NCI-H1436 treated with DMSO at 0.1 percent for 48 hours (cell line): ENCODE results near the gene QRICH2.
A peak's percentile ranks its signal among the peaks of the same experiment; 100 is the strongest.
"Not testable (repeated sequence)": the region's sequence is repeated elsewhere in the genome, so short reads cannot be mapped to it uniquely, and the experiment has no call there.

Experiments
- DNase-seq: peaks from one replicate; lab custom pipeline; 2025; lab: John Stamatoyannopoulos, UW

The QRICH2 gene

DNA sequence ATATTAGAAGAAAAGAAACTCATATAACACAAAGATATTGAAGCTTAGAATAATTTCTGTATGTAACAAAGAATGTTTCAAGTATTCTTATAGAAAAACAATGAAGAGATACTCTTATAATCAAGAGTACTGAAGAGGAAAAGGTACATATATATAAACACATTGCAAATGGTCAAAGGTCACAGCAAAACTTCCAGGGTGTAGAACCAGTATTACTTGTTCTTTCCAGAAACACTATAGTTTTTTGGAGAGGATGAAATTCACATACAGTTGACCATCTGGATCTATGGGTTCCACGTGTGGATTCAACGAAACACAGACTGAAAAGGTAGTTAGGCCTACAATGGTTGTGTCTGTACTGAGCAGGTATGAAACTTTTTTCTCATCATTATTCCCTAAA is 23.0 kb upstream of the QRICH2 start:
- no peak for DNase-seq

DNA sequence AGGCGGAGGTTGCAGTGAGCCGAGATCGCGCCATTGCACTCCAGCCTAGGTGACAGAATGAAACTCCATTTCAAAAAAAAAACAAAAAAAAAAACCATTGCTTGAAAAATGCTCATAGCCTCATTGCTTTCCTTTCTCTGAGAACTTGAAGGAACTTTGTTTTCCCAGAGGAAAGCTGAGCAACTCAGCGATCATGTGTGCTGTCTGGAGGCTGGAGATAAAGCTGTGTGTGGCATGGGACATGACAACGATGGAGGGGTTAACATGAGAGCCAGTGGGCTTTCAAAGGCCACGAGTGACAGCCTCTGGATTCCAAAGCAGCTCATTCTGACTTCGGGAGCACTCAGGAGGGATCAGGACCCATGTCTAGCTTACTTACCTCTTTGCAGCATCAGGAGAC is 21.6 kb upstream of the QRICH2 start:
- DNase-seq: no peak

DNA sequence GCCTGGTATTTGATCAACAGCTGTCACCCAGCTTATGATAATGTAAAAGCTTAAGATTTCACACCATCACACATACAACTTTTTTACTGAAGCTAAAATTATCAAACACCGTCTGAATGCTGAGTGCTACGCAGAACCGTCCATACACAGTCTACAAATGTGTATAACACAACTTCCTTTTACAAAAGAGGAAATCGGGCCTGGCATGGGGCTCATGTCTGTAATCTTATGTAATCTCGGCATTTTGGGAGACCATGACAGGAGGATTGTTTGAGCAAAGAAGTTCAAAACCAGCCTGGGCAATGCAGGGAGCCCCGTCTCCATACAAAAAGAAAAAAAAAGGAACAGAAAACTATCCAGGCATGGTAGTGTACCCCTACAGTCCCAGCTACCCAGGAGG is 19.6 kb upstream of the QRICH2 start:
- DNase-seq: no peak

DNA sequence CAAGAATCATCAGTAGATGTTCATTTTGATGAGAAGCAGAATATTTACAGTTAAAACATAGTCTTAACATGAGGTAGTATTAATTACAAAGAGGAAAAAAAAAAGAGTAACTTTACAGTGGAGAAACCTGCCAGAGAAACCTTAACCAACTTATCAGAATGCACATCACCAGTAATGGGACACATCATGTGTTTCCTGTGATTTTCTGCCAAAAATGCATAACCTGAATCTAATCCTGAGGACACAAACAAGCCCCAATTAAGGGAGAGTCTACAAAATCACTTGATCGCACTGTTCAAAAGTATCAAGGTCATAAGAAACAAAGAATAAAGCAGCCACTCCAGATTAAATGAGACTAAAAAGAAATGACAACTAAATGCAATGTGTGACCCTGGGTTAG is 18.2 kb upstream of the QRICH2 start:
- no peak for DNase-seq

DNA sequence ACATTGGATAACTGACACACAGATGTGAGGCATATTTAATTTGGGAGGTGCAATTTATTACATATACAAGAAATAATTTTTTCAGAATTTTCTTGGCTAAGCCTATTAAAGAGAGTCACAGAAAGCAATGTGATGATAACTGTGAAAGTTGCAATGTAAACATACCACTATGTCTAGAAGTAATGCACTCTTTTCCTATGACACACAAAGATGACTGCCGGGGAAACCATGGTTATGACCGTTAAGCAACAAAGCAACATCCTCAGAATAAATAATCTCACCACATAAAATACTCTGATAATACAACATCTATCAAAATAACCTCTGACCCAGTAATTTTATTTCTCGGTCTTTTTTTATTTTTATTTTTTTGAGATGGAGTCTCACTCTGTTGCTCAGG is 10.5 kb upstream of the QRICH2 start:
- no peak for DNase-seq

DNA sequence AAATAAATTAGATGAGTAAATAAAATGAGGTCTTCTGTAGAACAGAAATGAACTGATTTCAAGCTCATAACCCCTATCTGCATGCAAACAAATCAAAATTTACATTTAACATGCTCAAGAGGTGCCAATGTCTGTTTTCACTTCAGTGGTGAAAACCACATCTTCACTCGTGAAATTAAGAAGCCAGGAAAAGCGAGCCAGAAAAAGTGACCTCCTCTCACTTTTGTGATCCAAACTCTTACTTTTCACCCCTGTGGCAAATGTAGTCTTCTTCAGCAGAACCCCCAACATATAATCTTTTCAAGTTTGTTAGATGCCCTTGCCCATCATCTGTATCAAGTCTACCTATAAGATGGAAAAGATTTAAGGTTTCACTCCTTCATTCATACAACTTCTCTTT is 9.5 kb upstream of the QRICH2 start:
- no peak for DNase-seq

DNA sequence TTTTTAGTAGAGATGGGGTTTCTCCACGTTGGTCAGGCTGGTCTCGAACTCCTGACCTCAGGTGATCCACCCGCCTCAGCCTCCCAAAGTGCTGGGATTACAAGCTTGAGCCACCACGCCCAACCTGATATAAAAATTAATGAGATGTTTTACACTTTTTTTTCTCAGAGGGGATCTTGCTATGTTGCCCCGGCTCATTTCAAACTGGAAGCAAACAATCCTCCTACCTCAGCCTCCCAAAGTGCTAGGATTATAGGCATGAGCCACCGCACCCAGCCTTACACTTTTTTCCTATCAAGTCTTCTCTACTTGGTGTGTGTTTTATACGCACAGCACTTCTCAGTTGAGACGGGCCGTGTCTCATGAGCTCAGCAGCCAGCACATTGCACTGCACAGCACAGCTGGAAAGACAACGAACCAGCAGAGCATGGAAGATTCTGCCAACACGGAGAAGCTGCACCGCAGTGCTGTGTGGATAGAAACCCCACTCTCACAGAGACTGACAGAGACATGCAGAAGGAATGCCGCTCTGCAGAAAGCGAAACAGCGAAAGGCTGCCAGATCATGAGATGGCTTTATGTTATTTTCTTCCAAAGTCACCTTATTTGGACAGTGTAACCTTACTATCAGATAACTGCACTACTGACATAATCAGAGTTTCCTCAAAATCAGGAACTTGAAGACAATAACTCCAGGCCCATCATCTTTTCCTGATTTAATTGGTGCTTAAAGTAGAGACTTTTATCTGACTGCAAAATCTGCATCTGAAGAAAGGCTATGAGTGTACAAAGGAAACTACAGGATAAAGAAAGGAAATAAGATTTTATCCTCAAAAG is 6.5 kb upstream of the QRICH2 start:
- no peak for DNase-seq

DNA sequence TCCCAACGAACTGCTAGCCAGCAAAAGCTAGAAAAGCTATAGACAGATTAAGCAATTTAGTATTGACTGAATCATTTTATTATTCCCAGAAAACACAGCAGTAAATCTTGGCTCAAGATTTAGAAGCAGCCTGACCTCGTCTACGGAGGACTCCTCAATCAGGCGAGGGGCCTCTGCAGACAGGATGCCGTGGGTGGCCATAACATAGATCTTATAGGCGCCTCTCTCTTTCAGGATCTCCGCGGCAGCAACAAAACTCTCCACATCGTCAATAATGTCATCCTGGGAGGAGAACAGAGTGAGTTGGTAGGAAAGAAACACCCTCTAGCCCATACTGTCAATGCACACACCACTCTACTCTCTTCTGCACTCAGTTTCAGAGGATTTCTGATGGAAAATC is 4.7 kb upstream of the QRICH2 start:
- no peak for DNase-seq

DNA sequence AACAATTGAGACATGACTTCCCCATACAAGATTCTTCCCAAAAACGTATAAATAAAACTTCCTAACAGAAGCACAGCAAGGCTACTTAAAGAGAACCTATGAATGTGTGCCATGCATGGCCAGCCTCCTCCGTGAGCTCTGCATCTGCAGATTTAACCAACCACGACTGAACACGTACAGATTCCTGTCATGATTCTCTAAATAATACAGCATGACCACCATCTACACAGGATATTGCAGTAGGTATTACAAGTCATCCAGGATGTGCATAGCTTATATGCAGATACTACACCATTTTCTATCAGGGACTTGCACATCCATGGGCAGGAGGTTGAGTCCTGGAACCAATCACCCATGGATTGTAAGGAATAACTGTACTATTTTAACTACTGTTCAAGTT is 1.4 kb upstream of the QRICH2 start:
- DNase-seq: no peak

DNA sequence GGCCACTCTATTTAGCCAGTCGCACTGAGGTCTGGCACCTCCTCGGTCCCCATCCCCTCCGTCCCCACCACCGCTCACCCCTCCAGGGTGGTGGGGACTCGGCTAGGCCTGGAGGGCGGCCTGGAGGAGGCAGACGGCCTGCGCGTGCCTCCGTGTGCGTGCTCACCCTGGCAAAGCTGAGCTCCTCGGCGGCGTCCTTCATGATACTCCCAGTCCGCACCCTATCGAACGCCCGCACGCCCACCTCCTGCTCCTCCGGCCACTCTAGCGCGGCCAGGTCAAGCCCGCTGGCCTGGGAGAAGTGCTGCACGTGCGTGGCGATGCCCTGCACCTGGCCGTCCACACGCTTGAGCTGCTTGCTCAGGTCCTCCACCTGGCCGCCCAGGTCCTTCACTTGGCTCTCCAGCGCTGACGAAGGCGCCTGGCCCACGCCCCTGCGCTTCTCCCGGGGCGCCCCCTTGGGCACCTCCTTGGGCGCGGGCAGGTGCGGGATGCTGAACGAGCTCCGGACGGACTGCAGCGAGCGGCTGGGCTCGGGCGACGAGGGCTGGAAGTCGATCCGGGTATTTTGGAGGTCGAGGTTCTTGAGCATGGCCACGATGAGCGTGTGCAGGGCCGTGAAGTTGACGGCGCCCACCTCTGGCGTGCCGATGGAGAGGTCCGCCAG is 644 bp downstream of the QRICH2 start:
- no peak for DNase-seq

DNA sequence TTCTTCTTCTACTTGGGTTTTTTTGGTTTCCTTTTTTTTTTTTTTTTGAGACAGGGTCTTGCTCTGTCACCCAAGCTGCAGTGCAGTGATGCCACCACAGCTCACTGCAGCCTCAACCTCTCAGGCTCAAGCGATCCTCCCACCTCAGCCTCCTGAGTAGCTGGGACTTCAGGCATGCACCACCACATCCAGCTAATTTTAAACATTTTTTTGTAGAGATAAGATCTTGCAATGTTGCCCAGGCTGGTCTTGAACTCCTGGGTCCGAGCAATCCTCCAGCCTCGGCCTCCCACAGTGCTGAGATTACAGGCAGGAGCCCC is 3.0 kb downstream of the QRICH2 start:
- DNase-seq: not testable (repeated sequence)

DNA sequence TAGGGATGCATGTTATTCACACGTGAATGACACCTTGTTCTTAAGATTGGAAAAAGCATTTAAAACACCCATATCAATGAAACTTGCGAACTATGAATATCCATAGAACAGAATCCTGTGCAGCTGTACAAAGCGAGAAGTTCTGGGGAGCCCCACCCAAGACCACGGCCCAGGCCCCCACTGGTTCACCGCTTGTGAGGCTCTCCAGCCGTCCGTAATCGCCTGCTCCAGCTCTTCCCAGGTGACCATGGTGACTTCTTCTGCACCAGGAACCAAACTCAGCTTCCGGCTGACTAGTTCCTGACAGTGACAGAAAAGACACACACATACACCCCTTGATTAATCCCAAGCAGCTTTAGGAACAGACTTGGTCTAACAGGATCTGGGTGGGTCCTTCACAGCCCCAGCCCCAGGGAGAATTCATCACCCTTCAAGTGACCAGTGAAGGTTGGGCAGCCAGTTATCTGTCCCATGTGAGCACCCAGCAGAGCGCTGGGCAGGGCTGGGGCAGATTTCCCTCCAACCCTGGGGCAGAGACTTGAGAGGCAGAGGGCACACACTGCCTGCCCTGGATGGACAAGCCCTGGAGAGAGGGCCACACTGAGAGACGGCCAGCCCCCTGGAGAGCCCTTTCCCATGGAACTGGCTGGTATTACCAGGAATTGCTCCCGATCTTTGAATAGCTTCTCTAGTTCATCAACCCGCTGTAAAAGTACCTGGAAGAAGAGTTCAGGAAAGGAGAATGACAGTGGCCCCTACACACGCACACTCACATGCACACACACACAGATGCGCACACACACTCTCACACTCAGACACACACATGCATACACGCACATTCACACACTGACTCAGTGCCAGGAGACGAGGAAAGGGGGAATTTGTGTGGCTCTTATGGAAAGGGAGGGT is 3.6 kb downstream of the QRICH2 start:
- DNase-seq: no peak

DNA sequence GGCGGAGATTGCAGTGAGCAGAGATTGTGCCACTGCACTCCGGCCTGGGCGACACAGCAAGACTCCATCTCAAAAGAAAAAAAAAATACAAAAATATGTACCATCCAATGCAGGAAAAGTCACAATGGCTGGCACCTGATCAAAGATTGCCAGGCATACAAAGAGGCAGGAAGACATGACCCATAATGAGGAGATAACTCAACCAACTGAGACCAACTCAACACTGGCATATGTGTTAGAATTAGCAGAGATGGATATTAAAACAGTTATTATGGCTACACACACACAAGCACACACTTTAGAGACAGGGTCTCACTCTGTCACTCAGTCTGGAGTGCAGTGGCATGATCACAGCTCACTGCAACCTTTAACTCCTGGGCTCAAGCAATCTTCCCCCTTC is 10.6 kb downstream of the QRICH2 start:
- DNase-seq: no peak

DNA sequence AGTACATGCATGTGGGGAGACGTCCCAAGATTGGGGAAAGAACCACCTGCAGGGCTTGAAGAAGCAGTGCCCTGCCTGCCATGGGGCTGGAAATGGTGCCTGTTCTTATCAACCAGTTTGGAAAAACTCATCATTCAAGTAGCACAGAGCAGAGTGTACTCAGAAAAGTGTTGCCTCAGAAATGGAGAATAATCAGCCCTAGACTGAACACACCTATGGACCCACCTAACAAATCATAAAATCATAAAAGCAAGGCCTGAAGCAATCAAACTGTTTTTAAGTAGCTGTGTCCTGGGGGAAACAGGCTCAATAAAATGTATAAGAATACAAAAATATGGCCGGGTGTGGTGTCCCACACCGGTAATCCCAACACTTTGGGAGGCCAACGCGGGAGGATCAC is 11.2 kb downstream of the QRICH2 start:
- DNase-seq: no peak

DNA sequence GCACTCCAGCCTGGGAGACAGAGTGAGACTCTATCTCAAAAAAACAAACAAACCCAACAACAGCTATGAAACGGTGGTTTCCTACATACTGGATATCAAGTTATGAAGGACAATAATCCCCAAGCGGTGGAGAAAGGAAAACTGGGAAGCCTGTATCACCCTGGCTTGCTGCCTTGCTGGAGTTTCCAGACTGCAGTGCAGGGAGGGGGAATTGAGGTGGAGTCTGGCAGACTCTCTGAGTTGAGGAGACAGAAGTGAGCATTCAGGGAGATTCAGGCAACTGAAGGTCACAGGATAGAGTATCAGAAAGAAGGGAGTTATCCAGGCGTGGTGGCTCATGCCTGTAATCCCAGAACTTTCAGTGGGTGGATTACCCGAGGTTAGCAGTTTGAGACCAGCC is 11.9 kb downstream of the QRICH2 start:
- no peak for DNase-seq

DNA sequence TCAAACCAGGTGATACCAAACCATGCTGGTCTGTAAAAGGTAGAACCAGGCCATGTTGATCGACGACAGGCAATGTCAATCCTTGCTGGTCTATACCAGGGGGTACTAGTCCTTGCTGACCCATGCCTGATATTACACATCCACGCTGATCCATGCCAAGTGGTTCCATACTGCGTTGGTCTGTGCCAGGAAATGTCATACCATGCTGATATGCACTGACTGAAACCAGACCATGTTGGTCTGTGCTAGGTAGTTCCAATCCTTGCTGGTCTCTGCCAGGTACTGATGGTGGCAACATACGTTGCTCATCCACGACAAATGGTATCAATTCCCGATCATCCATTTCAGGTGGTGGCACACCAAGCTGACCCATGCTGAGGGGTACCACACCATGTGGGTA is 15.0 kb downstream of the QRICH2 start:
- DNase-seq: no peak

DNA sequence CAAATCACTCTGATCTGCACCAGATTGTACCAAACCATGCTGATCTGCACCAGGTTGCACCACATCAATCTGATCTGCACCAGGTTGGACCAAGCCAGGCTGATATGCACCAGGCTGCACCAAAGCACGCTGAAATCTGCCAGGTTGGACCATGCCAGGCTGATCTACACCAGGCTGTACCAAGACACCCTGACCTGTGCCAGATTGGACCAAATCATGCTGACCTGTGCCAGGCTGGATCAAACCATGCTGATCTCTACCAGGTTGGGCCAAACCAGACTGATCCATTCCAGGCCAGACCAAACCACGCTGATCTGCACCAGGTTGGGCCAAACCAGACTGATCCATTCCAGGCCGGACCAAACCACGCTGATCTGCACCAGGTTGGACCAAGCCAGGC is 15.5 kb downstream of the QRICH2 start:
- no peak for DNase-seq

DNA sequence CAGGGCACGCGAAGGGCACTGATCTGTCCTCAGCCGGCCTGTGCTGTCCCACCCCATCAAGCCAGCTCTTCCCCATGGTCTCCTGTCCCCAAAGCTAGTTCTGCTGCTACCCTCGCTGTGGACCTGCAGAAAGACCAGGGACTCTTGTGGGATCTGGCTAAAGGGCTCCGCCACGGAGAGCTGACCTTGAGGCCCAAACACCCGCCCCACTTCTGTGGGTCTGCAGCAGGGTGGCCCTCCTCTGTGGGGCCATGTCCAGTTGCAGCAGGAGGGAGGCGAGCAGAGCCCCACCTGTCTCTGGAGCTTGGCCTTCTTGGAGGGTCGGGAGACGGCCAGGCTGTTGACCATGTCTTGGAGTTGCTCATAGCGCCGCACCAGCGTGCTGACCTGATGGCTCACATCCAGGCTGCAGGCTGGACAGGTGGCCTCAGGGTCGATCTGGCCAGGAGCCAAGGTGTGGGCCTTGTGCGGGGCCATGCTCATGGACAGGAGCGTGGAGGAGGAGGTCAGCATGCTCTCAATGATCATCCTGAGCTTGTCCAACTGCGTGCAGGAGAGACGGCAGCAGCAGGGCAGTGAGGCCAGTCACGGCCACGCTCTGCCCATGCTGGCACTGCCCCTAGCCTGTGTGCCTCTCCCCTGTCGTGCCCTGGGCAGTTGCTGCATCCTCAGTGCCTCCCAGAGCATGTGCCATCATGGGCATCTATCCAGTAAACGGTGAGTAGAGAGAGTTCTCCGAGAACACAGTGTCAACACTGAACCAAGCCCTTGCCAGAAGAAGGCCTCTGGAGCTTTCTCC is 26.3 kb downstream of the QRICH2 start:
- DNase-seq: no peak

DNA sequence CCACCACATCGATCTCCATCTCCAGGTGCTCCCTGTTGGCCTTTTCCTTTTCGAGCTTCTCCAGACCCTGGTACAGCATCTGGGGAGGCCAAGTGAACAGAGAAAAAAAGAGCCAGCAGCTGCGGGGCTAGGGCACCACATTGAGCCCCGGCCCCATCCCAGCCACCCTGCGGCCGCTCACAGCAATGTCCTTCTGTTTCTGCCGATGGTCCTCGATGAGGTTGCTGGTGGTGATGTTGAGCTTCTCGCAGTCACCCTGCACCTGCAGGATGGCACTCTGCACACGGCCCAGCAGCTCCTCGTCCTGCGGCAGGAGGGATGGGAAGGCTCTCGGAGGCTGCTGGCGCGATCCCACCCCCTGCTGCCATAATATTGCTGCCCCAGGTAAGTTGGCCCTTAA is 27.4 kb downstream of the QRICH2 start:
- no peak for DNase-seq

DNA sequence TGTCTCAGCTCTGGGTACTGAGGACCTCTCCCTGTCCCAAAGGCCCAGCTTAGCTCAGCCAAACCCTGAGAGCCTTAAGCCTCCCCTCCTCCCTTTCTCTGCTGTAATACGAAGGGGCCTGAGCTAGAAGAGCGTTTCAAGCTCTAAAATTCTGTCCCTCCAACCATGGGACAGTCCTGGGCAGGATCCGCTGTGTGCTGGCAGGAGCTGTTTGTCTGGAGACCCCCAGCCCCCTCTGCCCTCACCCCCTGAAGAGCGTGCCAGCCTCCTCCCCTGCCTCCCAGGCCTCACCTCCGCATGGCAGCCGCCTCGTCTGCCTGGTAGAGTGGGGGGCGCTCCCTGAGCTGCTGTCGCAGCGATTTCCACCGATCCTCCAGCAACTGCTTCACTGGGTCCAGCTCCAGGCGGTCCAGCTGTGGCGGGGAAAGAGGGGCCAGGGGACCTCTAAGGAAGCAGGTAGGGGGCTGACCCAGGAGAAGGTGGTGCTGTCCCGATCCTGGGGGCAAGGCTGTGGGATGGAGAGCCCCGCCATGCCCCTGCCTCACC is 28.3 kb downstream of the QRICH2 start:
- DNase-seq: no peak

DNA sequence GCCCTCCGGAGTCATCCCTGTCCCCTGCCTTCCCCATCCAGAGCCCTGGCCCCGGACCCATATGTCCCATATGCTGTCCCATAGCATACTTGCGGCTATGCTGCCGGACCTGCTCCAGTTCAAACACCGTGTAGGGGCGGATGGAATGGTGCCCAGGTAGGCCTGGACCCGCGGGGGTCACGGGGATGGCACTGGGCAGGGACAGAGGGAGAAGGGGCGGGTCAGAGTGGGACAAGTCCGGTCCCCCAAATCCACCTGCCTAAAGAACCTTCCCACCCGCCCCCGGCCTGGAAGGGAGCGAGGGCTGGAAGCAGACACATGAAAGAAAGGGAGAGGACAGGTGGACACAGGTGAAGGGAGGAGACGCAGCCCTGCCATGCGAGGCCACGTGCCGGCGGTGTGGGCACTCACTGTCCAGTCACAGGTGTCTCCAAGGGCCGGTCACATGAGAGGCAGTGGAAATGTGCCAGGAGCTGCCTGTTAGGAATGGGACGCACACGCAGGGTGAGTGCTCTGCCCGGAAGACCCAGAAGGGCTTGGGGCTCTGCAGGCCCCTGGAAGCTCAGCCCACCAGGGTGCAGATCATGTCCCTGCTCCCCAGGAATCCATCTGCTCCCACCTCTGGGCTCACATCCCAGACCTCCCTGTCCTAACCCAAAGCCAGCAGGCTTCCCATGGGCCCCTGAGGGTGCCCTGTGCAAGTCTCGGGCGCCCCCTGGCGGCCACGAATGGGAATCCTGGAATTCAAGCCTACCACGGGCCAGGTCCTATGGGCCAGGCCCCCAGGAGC is 28.9 kb downstream of the QRICH2 start:
- DNase-seq: peak; percentile 35
